Adrenal gland (tissue), 12 donors: ENCODE measurements around the gene FNBP1. TPM values are rescaled to one million over a fixed set of nuclear protein-coding genes. Genes with fewer than 3 reads are reported as not detected.

Source experiments
- DNase-seq, 7 donors: peaks; one replicate each; pipeline ENCODE4 v3.0.0-alpha.2; 2019 to 2020
- H3K27ac ChIP-seq, 5 donors: fragments of 200-600 bp; sonication (generic) in 4 of 5; 1 replicate in 3 of 5; 2 replicates in 2 of 5; pipeline versions ENCODE4 v1.5.1 to v1.8.0; 2016 to 2020; ENCODE audit warnings: mild to moderate bottlenecking in 1 of 5
- H3K27me3 ChIP-seq: fragments of 200-600 bp; 2 replicates; pipeline ENCODE4 v1.8.0; 2021
- H3K36me3 ChIP-seq, 2 donors: fragments of 200-600 bp; replicated peaks in 1 of 2; 1 replicate in 1 of 2; 2 replicates in 1 of 2; pipeline versions ENCODE4 v1.5.1 to v1.8.0; 2018 to 2022
- H3K4me1 ChIP-seq, 2 donors: fragments of 200-600 bp; replicated peaks in 1 of 2; 1 replicate in 1 of 2; 2 replicates in 1 of 2; pipeline versions ENCODE4 v1.5.1 to v1.8.0; 2018 to 2021
- H3K4me3 ChIP-seq, 4 donors: fragments of 200-600 bp; sonication (generic) in 3 of 4; one replicate each; pipeline ENCODE4 v1.5.1; 2016 to 2018
- H3K9me3 ChIP-seq, 3 donors: fragments of 200-600 bp; sonication (generic) in 1 of 3; replicated peaks in 1 of 3; 1 replicate in 2 of 3; 2 replicates in 1 of 3; pipeline versions ENCODE4 v1.5.1 to v1.8.0; 2016 to 2021
- CTCF ChIP-seq, 6 experiments: fragments of 450-650 bp in 4 of 6; fragments of 200-600 bp in 2 of 6; sonication (generic) in 1 of 6; IDR thresholded peaks; 1 replicate in 5 of 6; 2 replicates in 1 of 6; pipeline versions ENCODE4 v1.5.1 to v1.8.0; 2016 to 2021; ENCODE audit warnings: antibody characterized with exemption in 6 of 6, mild to moderate bottlenecking in 2 of 6, moderate library complexity in 1 of 6
- POLR2A ChIP-seq, 2 donors: fragments of 450-650 bp; IDR thresholded peaks; one replicate each; pipeline ENCODE4 v1.6.1; 2017; ENCODE audit warnings: antibody characterized with exemption in 2 of 2, mild to moderate bottlenecking in 2 of 2, moderate library complexity in 1 of 2
- WGBS, 4 donors: extraction: QIAGEN DNeasy Blood & Tissue Kit in 2 of 4; methylation state at CpG; one replicate each; pipeline versions ENCODE4 v1.1.5 to v1.1.7; 2013 to 2017; 5-methylcytosine and 5-hydroxymethylcytosine counted together
- intact Hi-C, 2 donors: fragments of 100-400 bp; cut with DNase I; formaldehyde crosslinking; loops; one replicate each; pipeline versions ENCODE4 v1.14.1 to v1.15.0; 2022 to 2023
- polyA plus RNA-seq, 3 donors: library from polyadenylated mRNA; stranded (reverse); fragments of 200-250 nt in 2 of 3; fragments of 350-450 nt in 1 of 3; fragmentation: Illumina TruSeq in 1 of 3; extraction: RNeasy Lipid Tissue Mini Kit (QIAGEN cat#74804) in 1 of 3; gene quantifications; one replicate each; pipeline ENCODE4 v1.2.3, GENCODE V29; 2013 to 2014
- total RNA-seq, 9 donors: library from RNA; depleted of rRNA in 4 of 9; stranded (reverse); fragments of >200 nt in 4 of 9; fragments of 120-200 nt in 1 of 9; fragmentation: NEBNext Ultra II Directional in 1 of 9; extraction: Animal tissue kit (Norgen Biotek cat#: 25700) in 1 of 9; gene quantifications; one replicate each; pipeline versions ENCODE4 v1.1.0 to v1.2.4, GENCODE V29; 2013 to 2023
- donor health status: healthy with polysubstance abuse.
- donor health status: Bipolar disorder and iron deficiency.
- donor health status: DM: yes; HTN: yes; CAD: no.
- donor health status: DM: no; HTN: no; CAD: no.
- donor health status: DM: no; HTN: no; CAD: no.
- donor health status: DM: yes; HTN: yes; CAD: no.

The FNBP1 gene
- total and polyA plus RNA-seq, 12 donors, result 15.3 to 40.4 (median 24.0) TPM

GRCh38 chr9:129865668-129866320 is 177.2 kb downstream of the FNBP1 start:
- H3K36me3 ChIP-seq, result peaks cover 0 to 41% of the 10 kb centered on the region in 2 donors
- 71 to 86% (median 79%) methylated on average over 11 to 14 of the region's 14 CpGs for WGBS, 4 donors
- intact Hi-C loops, result no loop called here
- no peak overlapping the region for H3K4me3 ChIP-seq
- no peaks in the 10 kb centered on the region for H3K27me3 ChIP-seq
- H3K27ac ChIP-seq, result no peak overlapping the region
- DNase-seq, result no peak
- no peaks in the 10 kb centered on the region for H3K9me3 ChIP-seq
- H3K4me1 ChIP-seq, result no peaks in the 10 kb centered on the region
- TF ChIP-seq POLR2A (IDR thresholded peaks at IDR 0.05), result no peak
- no peak for TF ChIP-seq CTCF (IDR thresholded peaks at IDR 0.05)

GRCh38 chr9:129864991-129865647 is 177.9 kb downstream of the FNBP1 start:
- H3K27ac ChIP-seq, result no peak overlapping the region
- 54 to 66% (median 64%) methylated on average over 5 to 11 of the region's 11 CpGs for whole genome bisulfite sequencing, 4 donors
- peaks cover 0 to 44% of the 10 kb centered on the region in 2 donors for H3K36me3 ChIP-seq
- no peaks in the 10 kb centered on the region for H3K9me3 ChIP-seq
- no peaks in the 10 kb centered on the region for H3K4me1 ChIP-seq
- no peak for TF ChIP-seq POLR2A (IDR thresholded peaks at IDR 0.05)
- no peak for TF ChIP-seq CTCF (IDR thresholded peaks at IDR 0.05)
- intact Hi-C loops, result no loop called here
- DNase-seq, result no peak
- no peaks in the 10 kb centered on the region for H3K27me3 ChIP-seq
- H3K4me3 ChIP-seq, result no peak overlapping the region

GRCh38 chr9:129863059-129863690 is 179.8 kb downstream of the FNBP1 start:
- Histone ChIP-seq H3K27ac (no peak overlapping the region), H3K4me1 (no peaks in the 10 kb centered on the region), H3K36me3 (peaks cover 0 to 53% of the 10 kb centered on the region in 2 donors), H3K9me3 (no peaks in the 10 kb centered on the region), H3K27me3 (no peaks in the 10 kb centered on the region), H3K4me3 (no peak overlapping the region)
- intact Hi-C loops, result no loop called here
- no peak for TF ChIP-seq CTCF (IDR thresholded peaks at IDR 0.05)
- no peak for TF ChIP-seq POLR2A (IDR thresholded peaks at IDR 0.05)
- WGBS, 4 donors, result 58 to 69% (median 63%) methylated on average over 10 to 14 of the region's 14 CpGs
- DNase-seq, result no peak

GRCh38 chr9:129861447-129861827 is 181.6 kb downstream of the FNBP1 start:
- Histone ChIP-seq H3K36me3 (peaks cover 0 to 59% of the 10 kb centered on the region in 2 donors), H3K4me3 (no peak overlapping the region), H3K27ac (no peak overlapping the region), H3K27me3 (no peaks in the 10 kb centered on the region), H3K4me1 (no peaks in the 10 kb centered on the region), H3K9me3 (no peaks in the 10 kb centered on the region)
- 84 to 92% (median 88%) methylated on average over 7 to 12 of the region's 12 CpGs for WGBS, 4 donors
- intact Hi-C loops, result no loop called here
- TF ChIP-seq POLR2A (IDR thresholded peaks at IDR 0.05), result no peak
- TF ChIP-seq CTCF (IDR thresholded peaks at IDR 0.05), result no peak
- DNase-seq, result no peak
